Mammary epithelial cell (primary cell): ENCODE data around the gene FSTL4.

Experiments
- CTCF ChIP-seq, 2 donors: IDR thresholded peaks in 1 of 2; conservative IDR thresholded peaks in 1 of 2; 2 replicates each; pipeline ENCODE4 v1.5.1; 2011 to 2012; ENCODE audit warnings: inconsistent platforms in 2 of 2, low read length in 2 of 2, mild to moderate bottlenecking in 2 of 2, control low read depth in 1 of 2, low read depth in 1 of 2; ENCODE audit not compliant: insufficient read depth in 1 of 2; ENCODE audit errors: extremely low read depth in 1 of 2
- EZH2 ChIP-seq: IDR thresholded peaks from 2 replicates; pipeline ENCODE4 v1.6.1; 2012; ENCODE audit warnings: low read length, inconsistent platforms, borderline replicate concordance

- TF ChIP-seq EZH2 (no peak), CTCF (conservative IDR thresholded peaks at IDR 0.05 in 1 of 2, IDR thresholded peaks at IDR 0.05 in 1 of 2; ENCODE audit: extremely low read depth in 1 of 2, insufficient read depth in 1 of 2, low read depth in 1 of 2, low read length in 2 of 2) (no peak)
Observed at GRCh38 chr5:133445744-133446143, 166.6 kb downstream of the FSTL4 start.
